OCI-LY3 (cell line): ENCODE data around the gene ARSD.
"Not testable (repeated sequence)": the region's sequence is repeated elsewhere in the genome, so short reads cannot be mapped to it uniquely, and the experiment has no call there.

ENCODE experiments used
- H2AFZ ChIP-seq: fragments of 200-600, 300-600 bp; shearing (Covaris generic); 2 replicates; pipeline ENCODE4 v1.6.0; 2014; ENCODE audit warnings: antibody characterized with exemption, low read depth, low read length
- H3K27ac ChIP-seq: fragments of 200-600, 300-600 bp; sonication (generic); 2 replicates; pipeline ENCODE4 v1.5.1; 2014; ENCODE audit warnings: mild to moderate bottlenecking, low read length, moderate library complexity, mixed read lengths
- H3K27me3 ChIP-seq: fragments of 200-600, 300-600 bp; sonication (generic); 2 replicates; pipeline ENCODE4 v1.6.1; 2014; ENCODE audit warnings: low read depth, low read length, mixed read lengths
- H3K36me3 ChIP-seq: fragments of 200-600, 300-600 bp; sonication (generic); replicated peaks from 2 replicates; pipeline ENCODE3; 2014; ENCODE audit warnings: low read depth, low read length, mixed read lengths
- H3K4me1 ChIP-seq: fragments of 300-600, 200-600 bp; sonication (generic); 2 replicates; pipeline ENCODE4 v1.6.1; 2014; ENCODE audit warnings: low read length, mixed read lengths
- H3K4me2 ChIP-seq: fragments of 200-600, 300-600 bp; sonication (generic); 2 replicates; pipeline ENCODE4 v1.6.1; 2014; ENCODE audit warnings: low read length, mixed read lengths
- H3K4me3 ChIP-seq: fragments of 300-600, 200-600 bp; sonication (generic); 2 replicates; pipeline ENCODE4 v1.5.1; 2014; ENCODE audit warnings: antibody characterized with exemption, mild to moderate bottlenecking, low read length, moderate library complexity
- H3K79me2 ChIP-seq: fragments of 300-600, 200-600 bp; shearing (Covaris generic); 2 replicates; pipeline ENCODE4 v1.6.1; 2014; ENCODE audit warnings: mild to moderate bottlenecking, low read length, mixed read lengths
- H3K9ac ChIP-seq: fragments of 300-600, 200-600 bp; shearing (Covaris generic); 2 replicates; pipeline ENCODE4 v1.6.0; 2014; ENCODE audit warnings: mild to moderate bottlenecking, low read length, moderate library complexity
- H3K9me3 ChIP-seq: fragments of 200-600, 300-600 bp; shearing (Covaris generic); 2 replicates; pipeline ENCODE4 v1.6.1; 2014; ENCODE audit warnings: low read length, mixed read lengths; ENCODE audit not compliant: insufficient read depth
- H4K20me1 ChIP-seq: fragments of 200-600, 300-600 bp; sonication (generic); 2 replicates; pipeline ENCODE4 v1.6.1; 2016; ENCODE audit warnings: low read length, mixed read lengths; ENCODE audit not compliant: insufficient read depth
- EZH2phosphoT487 ChIP-seq: fragments of 200-600 bp; shearing (Covaris generic); IDR thresholded peaks from 2 replicates; pipeline ENCODE4 v1.6.1; 2018; ENCODE audit warnings: antibody characterized with exemption, mixed run types, low read depth
- TF ChIP-seq, protein P1 (sequence below): fragments of 200-600, 300-600 bp; sonication (generic); IDR thresholded peaks from 2 replicates; pipeline ENCODE4 v1.5.1; 2014; ENCODE audit warnings: antibody characterized with exemption, low read length, low read depth

The ARSD gene

GRCh38 chrX:2928191-2928582 lies 952 bp downstream of the ARSD start:
- TF ChIP-seq, protein P1, sequence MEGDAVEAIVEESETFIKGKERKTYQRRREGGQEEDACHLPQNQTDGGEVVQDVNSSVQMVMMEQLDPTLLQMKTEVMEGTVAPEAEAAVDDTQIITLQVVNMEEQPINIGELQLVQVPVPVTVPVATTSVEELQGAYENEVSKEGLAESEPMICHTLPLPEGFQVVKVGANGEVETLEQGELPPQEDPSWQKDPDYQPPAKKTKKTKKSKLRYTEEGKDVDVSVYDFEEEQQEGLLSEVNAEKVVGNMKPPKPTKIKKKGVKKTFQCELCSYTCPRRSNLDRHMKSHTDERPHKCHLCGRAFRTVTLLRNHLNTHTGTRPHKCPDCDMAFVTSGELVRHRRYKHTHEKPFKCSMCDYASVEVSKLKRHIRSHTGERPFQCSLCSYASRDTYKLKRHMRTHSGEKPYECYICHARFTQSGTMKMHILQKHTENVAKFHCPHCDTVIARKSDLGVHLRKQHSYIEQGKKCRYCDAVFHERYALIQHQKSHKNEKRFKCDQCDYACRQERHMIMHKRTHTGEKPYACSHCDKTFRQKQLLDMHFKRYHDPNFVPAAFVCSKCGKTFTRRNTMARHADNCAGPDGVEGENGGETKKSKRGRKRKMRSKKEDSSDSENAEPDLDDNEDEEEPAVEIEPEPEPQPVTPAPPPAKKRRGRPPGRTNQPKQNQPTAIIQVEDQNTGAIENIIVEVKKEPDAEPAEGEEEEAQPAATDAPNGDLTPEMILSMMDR = no peak
- no peak for TF ChIP-seq EZH2phosphoT487

GRCh38 chrX:2926664-2927275 lies 2.4 kb downstream of the ARSD start:
- TF ChIP-seq EZH2phosphoT487 = no peak
- TF ChIP-seq, protein P1 = no peak
- Histone ChIP-seq H4K20me1 (no peaks in the 10 kb centered on the region), H3K79me2 (no peaks in the 10 kb centered on the region), H3K36me3 (no peaks in the 10 kb centered on the region), H2AFZ (no peak overlapping the region), H3K4me2 (no peak overlapping the region), H3K4me3 (no peak overlapping the region), H3K27ac (no peak overlapping the region), H3K4me1 (peaks cover 6% of the 10 kb centered on the region), H3K9me3 (no peaks in the 10 kb centered on the region), H3K27me3 (no peaks in the 10 kb centered on the region), H3K9ac (no peak overlapping the region)

More at GRCh38 chrX:2928191-2928582, 952 bp downstream of the ARSD start:
- Histone ChIP-seq H3K79me2 (no peaks in the 10 kb centered on the region), H3K4me3 (no peak overlapping the region), H4K20me1 (no peaks in the 10 kb centered on the region), H3K4me1 (peaks cover 6% of the 10 kb centered on the region), H3K4me2 (no peak overlapping the region), H3K36me3 (no peaks in the 10 kb centered on the region), H3K9ac (no peak overlapping the region), H3K27me3 (no peaks in the 10 kb centered on the region), H3K27ac (no peak overlapping the region), H2AFZ (no peak overlapping the region), H3K9me3 (no peaks in the 10 kb centered on the region)

- H3K4me2 ChIP-seq, H3K27ac ChIP-seq, H3K9ac ChIP-seq, H3K79me2 ChIP-seq, H3K4me3 ChIP-seq, H2AFZ ChIP-seq, H3K4me1 ChIP-seq, H3K27me3 ChIP-seq, H3K36me3 ChIP-seq, H4K20me1 ChIP-seq, H3K9me3 ChIP-seq: not testable (repeated sequence)
Measured at GRCh38 chrX:2926255-2926654, 2.9 kb downstream of the ARSD start.

DNA sequence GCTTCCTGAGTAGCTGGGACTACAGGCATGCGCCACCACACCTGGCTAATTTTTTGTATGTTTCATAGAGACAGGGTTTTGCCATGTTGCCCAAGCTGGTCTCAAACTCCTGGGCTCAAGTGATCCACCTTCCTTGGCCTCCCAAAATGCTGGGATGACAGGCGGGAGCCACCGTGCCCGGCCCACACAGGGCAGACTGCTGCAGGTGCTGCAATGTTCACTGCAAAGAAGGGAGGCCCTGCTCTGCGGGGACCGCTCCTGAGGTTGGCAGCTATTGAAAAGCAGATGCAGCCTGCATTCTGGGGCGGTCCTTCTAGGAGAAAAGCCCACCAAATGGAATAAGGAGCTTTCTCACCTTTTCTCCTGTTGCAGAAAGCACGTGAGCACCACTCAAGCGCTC lies 5.0 kb downstream of the ARSD start:
- H3K4me1 ChIP-seq = peaks cover 6% of the 10 kb centered on the region

More for the DNA sequence above, 5.0 kb downstream of the ARSD start:
- no peaks in the 10 kb centered on the region for H4K20me1 ChIP-seq
- no peak overlapping the region for H2AFZ ChIP-seq
- H3K27ac ChIP-seq = no peak overlapping the region
- H3K4me3 ChIP-seq = no peak overlapping the region
- no peaks in the 10 kb centered on the region for H3K9me3 ChIP-seq
- no peaks in the 10 kb centered on the region for H3K36me3 ChIP-seq
- no peak overlapping the region for H3K4me2 ChIP-seq
- H3K9ac ChIP-seq = no peak overlapping the region
- H3K27me3 ChIP-seq = no peaks in the 10 kb centered on the region
- no peaks in the 10 kb centered on the region for H3K79me2 ChIP-seq
- TF ChIP-seq, protein P1 = no peak
- TF ChIP-seq EZH2phosphoT487 = no peak
